ENCODE measurements around the gene ADGRD2. TPM values are rescaled to one million over a fixed set of nuclear protein-coding genes. Genes with fewer than 3 reads are reported as not detected.

Gene ADGRD2
- total and polyA plus RNA-seq, 2 donors from 2014 or later = not detected

DNA sequence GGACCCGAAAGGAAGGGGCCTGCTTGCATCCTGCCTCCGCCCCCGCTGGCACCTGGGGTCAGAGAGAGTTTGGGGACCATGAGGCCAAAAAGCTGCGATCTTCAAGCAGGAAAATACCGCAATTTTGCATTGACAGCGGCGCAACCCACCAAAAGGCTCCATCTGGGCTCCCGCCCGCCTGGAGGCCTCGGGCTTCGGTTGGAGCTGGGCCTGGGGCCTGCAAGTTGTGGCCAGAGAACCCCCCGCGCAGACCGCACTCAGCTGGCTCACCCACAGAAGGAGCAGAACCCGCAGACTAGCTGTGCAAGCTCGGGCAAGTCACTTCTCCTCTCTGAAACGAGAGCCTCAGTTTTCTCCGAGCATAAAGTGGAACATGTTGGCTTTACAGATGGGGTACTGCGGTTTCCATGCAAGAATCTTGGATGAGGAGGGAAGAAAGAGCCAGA is 55.7 kb downstream of the ADGRD2 start:
- Histone ChIP-seq H3K36me3 (ENCODE audit: control insufficient read depth in 2 of 3, insufficient read depth in 3 of 3, low read length in 3 of 3) (no peaks in the 10 kb centered on the region), H3K27me3 (ENCODE audit: control insufficient read depth, insufficient read depth, low read length) (peaks cover 24% of the 10 kb centered on the region), H3K27ac (ENCODE audit: low read depth in 2 of 2, low read length in 2 of 2) (no peak overlapping the region), H3K4me1 (ENCODE audit: control insufficient read depth in 2 of 3, insufficient read depth in 2 of 3, low read depth in 1 of 3, low read length in 3 of 3) (no peaks in the 10 kb centered on the region), H3K9ac (ENCODE audit: low read length in 3 of 3) (no peak overlapping the region), H3K9me3 (ENCODE audit: control insufficient read depth in 2 of 3, insufficient read depth in 1 of 3, low read length in 3 of 3) (no peaks in the 10 kb centered on the region), H3K4me3 (ENCODE audit: low read length in 3 of 3) (no peak overlapping the region)
- DNase-seq (no peak), FAIRE-seq (no peak)
- intact Hi-C loops (cut with DNase I) = no loop called here
- TF ChIP-seq CTCF (IDR thresholded peaks at IDR 0.05; ENCODE audit: borderline replicate concordance, extremely low read depth, insufficient read depth) = no peak

GRCh38 chr9:124506433-124506832 is 56.2 kb downstream of the ADGRD2 start:
- Histone ChIP-seq H3K27ac (ENCODE audit: low read depth in 2 of 2, low read length in 2 of 2) (no peak overlapping the region), H3K9me3 (ENCODE audit: control insufficient read depth in 2 of 3, insufficient read depth in 1 of 3, low read length in 3 of 3) (no peaks in the 10 kb centered on the region), H3K4me1 (ENCODE audit: control insufficient read depth in 2 of 3, insufficient read depth in 2 of 3, low read depth in 1 of 3, low read length in 3 of 3) (no peaks in the 10 kb centered on the region), H3K36me3 (ENCODE audit: control insufficient read depth in 2 of 3, insufficient read depth in 3 of 3, low read length in 3 of 3) (no peaks in the 10 kb centered on the region), H3K9ac (ENCODE audit: low read length in 3 of 3) (no peak overlapping the region), H3K27me3 (ENCODE audit: control insufficient read depth, insufficient read depth, low read length) (peaks cover 24% of the 10 kb centered on the region), H3K4me3 (ENCODE audit: low read length in 3 of 3) (no peak overlapping the region)
- no peak for TF ChIP-seq CTCF (IDR thresholded peaks at IDR 0.05; ENCODE audit: borderline replicate concordance, extremely low read depth, insufficient read depth)
- intact Hi-C loops (cut with DNase I) = no loop called here
- FAIRE-seq (no peak), DNase-seq (peak in 1 of 5 donors; percentile 57)

- Histone ChIP-seq H3K4me3 (ENCODE audit: low read length in 3 of 3) (no peak within 1 kb of the TSS), H3K9me3 (ENCODE audit: control insufficient read depth in 2 of 3, insufficient read depth in 1 of 3, low read length in 3 of 3) (no peaks in the 10 kb centered on the region), H3K27me3 (ENCODE audit: control insufficient read depth, insufficient read depth, low read length) (peaks cover 18% of the 10 kb centered on the region), H3K4me1 (ENCODE audit: control insufficient read depth in 2 of 3, insufficient read depth in 2 of 3, low read depth in 1 of 3, low read length in 3 of 3) (no peaks in the 10 kb centered on the region), H3K36me3 (ENCODE audit: control insufficient read depth in 2 of 3, insufficient read depth in 3 of 3, low read length in 3 of 3) (no peaks in the 10 kb centered on the region), H3K27ac (ENCODE audit: low read depth in 2 of 2, low read length in 2 of 2) (no peak within 1 kb of the TSS), H3K9ac (ENCODE audit: low read length in 3 of 3) (no peak within 1 kb of the TSS)
- intact Hi-C loops (cut with DNase I) = no loop called here
- DNase-seq (peak in 1 of 5 donors; percentile 69), FAIRE-seq (no peak)
- TF ChIP-seq CTCF (IDR thresholded peaks at IDR 0.05; ENCODE audit: borderline replicate concordance, extremely low read depth, insufficient read depth) = no peak
These were observed 57.0 kb downstream of the ADGRD2 start, which contains the start of gene NR5A1 for GRCh38 chr9:124506931-124507879. TSS of gene NR5A1 (minus strand) at chr9:124507399. CDS start at chr9:124503395, 4,004 bp downstream.

Measured in kidney (tissue), 14 donors.